Skeletal muscle tissue (tissue), 4 donors: ENCODE measurements around the gene GH2. TPM values are rescaled to one million over a fixed set of nuclear protein-coding genes. Genes with fewer than 3 reads are reported as not detected.
"Not testable (repeated sequence)": the region's sequence is repeated elsewhere in the genome, so short reads cannot be mapped to it uniquely, and the experiment has no call there.

ENCODE experiments used
- H3K27ac ChIP-seq: one replicate; pipeline ENCODE4 v1.7.0; 2013; ENCODE audit warnings: mild to moderate bottlenecking, low read depth, low read length, inconsistent platforms
- H3K27me3 ChIP-seq, 3 donors: one replicate each; pipeline ENCODE4 v1.7.0; 2013; ENCODE audit warnings: low read length in 3 of 3; ENCODE audit not compliant: control insufficient read depth in 3 of 3, insufficient read depth in 3 of 3
- H3K36me3 ChIP-seq, 3 donors: one replicate each; pipeline ENCODE4 v1.7.0; 2013; ENCODE audit warnings: low read length in 3 of 3; ENCODE audit not compliant: control insufficient read depth in 3 of 3, insufficient read depth in 3 of 3
- H3K4me1 ChIP-seq, 3 donors: one replicate each; pipeline ENCODE4 v1.7.0; 2013; ENCODE audit warnings: low read length in 3 of 3, mild to moderate bottlenecking in 3 of 3; ENCODE audit not compliant: control insufficient read depth in 3 of 3, insufficient read depth in 3 of 3
- H3K4me3 ChIP-seq, 3 donors: one replicate each; pipeline ENCODE4 v1.7.0; 2013; ENCODE audit warnings: low read length in 3 of 3
- H3K9ac ChIP-seq, 3 donors: one replicate each; pipeline ENCODE4 v1.7.0; 2013; ENCODE audit warnings: low read length in 3 of 3, mild to moderate bottlenecking in 3 of 3, moderate library complexity in 2 of 3, low read depth in 1 of 3
- H3K9me3 ChIP-seq, 3 donors: one replicate each; pipeline ENCODE4 v1.7.0; 2013; ENCODE audit warnings: low read length in 3 of 3; ENCODE audit not compliant: control insufficient read depth in 3 of 3
- total RNA-seq: library from RNA; depleted of rRNA; stranded (reverse); fragments of >200 nt; gene quantifications from one replicate; pipeline ENCODE4 v1.2.3, GENCODE V29; 2014
- donor health status: Osteomylitis.

GH2 gene
- total RNA-seq, 1 donor from 2014 or later = not detected

GRCh38 chr17:63874693-63875092 lies 7.1 kb downstream of the GH2 start:
- not testable (repeated sequence) for H3K36me3 ChIP-seq, H3K4me1 ChIP-seq, H3K27me3 ChIP-seq, H3K9me3 ChIP-seq, H3K27ac ChIP-seq, H3K9ac ChIP-seq, H3K4me3 ChIP-seq

DNA sequence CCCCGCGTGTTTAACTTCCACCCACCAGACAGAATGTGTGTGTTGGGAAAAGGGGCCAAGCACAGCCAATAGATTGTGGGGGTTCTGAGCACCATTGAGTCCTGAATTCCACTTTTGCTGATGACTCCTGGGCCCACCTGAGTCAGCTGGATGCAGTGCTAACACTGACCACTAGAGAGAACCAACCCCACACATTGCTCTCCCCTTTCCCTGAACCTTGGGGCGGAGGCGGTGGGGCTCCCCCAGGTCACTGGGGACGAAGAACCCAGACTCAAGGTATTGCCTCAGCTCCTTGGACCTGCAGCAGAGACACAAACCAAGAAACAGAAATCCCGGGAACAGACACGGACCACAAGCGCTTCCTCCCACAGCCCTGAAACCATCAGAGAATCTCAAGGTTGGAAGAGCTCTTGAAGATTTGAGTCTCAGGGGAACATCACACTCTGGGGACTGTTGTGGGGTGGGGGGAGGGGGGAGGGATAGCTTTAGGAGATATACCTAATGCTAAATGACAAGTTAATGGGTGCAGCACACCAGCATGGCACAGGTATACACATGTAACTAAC lies 7.6 kb downstream of the GH2 start:
- H3K27me3 ChIP-seq, H3K9ac ChIP-seq, H3K4me1 ChIP-seq, H3K9me3 ChIP-seq, H3K4me3 ChIP-seq, H3K27ac ChIP-seq, H3K36me3 ChIP-seq: not testable (repeated sequence)

GRCh38 chr17:63873577-63873976 lies 8.2 kb downstream of the GH2 start, which contains the start of gene CSH2:
Gene CSH2, minus strand, starts transcription at chr17:63873677. Its CDS starts 63 bp downstream, at chr17:63873614.
- not testable (repeated sequence) for H3K27me3 ChIP-seq, H3K36me3 ChIP-seq, H3K9me3 ChIP-seq, H3K4me3 ChIP-seq, H3K4me1 ChIP-seq, H3K27ac ChIP-seq, H3K9ac ChIP-seq

- H3K27me3 ChIP-seq, H3K4me3 ChIP-seq, H3K27ac ChIP-seq, H3K9me3 ChIP-seq, H3K36me3 ChIP-seq, H3K4me1 ChIP-seq, H3K9ac ChIP-seq: not testable (repeated sequence)
Measured at GRCh38 chr17:63871646-63872365, 9.9 kb downstream of the GH2 start.

DNA sequence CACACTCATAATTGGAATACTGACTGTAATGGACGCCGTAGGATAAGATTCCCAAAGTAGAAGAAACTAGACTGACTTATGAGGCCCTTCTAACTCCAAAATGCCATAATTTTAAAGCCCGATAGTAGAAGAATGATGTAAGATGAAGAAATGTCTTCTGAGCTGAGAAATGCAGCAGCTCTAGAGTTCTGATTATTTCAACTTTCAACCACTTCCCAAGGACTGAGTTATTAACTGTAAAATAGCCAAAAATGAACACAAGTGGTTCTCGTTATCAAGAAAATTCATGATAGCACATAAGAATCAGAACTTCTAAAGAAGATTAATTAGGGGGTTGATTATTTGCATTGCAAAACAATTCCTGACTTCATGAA lies 11.5 kb downstream of the GH2 start:
- H3K27me3 ChIP-seq, H3K4me1 ChIP-seq, H3K4me3 ChIP-seq, H3K27ac ChIP-seq, H3K36me3 ChIP-seq, H3K9me3 ChIP-seq, H3K9ac ChIP-seq: not testable (repeated sequence)

- not testable (repeated sequence) for H3K9ac ChIP-seq, H3K4me3 ChIP-seq, H3K36me3 ChIP-seq, H3K4me1 ChIP-seq, H3K27me3 ChIP-seq, H3K27ac ChIP-seq, H3K9me3 ChIP-seq
Measured at GRCh38 chr17:63869491-63870291, 12.1 kb downstream of the GH2 start.

GRCh38 chr17:63866625-63867024 lies 15.1 kb downstream of the GH2 start:
- H3K9ac ChIP-seq, H3K4me1 ChIP-seq, H3K36me3 ChIP-seq, H3K27ac ChIP-seq, H3K27me3 ChIP-seq, H3K4me3 ChIP-seq, H3K9me3 ChIP-seq: not testable (repeated sequence)

- no peak overlapping the region for H3K27ac ChIP-seq
- H3K4me3 ChIP-seq = no peak overlapping the region
- no peaks in the 10 kb centered on the region for H3K36me3 ChIP-seq
- H3K4me1 ChIP-seq = no peaks in the 10 kb centered on the region
- no peaks in the 10 kb centered on the region for H3K27me3 ChIP-seq
- H3K9ac ChIP-seq = no peak overlapping the region
- no peaks in the 10 kb centered on the region for H3K9me3 ChIP-seq
Measured at GRCh38 chr17:63859257-63859656, 22.5 kb downstream of the GH2 start.

GRCh38 chr17:63856425-63856824 lies 25.3 kb downstream of the GH2 start:
- not testable (repeated sequence) for H3K9ac ChIP-seq, H3K27ac ChIP-seq, H3K4me1 ChIP-seq, H3K27me3 ChIP-seq, H3K9me3 ChIP-seq, H3K36me3 ChIP-seq, H3K4me3 ChIP-seq

DNA sequence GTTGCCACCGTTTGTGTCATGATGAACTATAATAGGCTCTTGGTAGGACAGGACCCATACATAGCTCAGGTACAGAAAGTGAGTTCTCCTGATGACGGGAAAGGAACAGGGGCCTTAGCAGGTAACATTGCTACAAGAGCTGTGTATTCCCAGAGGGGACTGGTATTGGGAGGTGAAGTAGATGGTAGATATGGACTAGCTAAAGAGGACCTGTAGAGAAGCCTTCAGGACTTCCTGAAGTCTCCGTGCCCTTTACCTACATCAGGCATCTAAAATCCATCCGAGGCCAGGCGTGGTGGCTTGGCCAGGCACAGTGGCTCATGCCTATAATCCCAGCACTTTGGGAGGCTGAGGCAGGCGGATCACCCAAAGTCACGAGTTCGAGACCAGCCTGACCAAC lies 26.6 kb downstream of the GH2 start:
- no peaks in the 10 kb centered on the region for H3K27me3 ChIP-seq
- no peaks in the 10 kb centered on the region for H3K36me3 ChIP-seq
- no peak overlapping the region for H3K27ac ChIP-seq
- H3K9me3 ChIP-seq = no peaks in the 10 kb centered on the region
- H3K4me3 ChIP-seq = no peak overlapping the region
- H3K4me1 ChIP-seq = no peaks in the 10 kb centered on the region
- H3K9ac ChIP-seq = no peak overlapping the region
